ENCODE measurements around the gene INTS11.

Gene INTS11

DNA sequence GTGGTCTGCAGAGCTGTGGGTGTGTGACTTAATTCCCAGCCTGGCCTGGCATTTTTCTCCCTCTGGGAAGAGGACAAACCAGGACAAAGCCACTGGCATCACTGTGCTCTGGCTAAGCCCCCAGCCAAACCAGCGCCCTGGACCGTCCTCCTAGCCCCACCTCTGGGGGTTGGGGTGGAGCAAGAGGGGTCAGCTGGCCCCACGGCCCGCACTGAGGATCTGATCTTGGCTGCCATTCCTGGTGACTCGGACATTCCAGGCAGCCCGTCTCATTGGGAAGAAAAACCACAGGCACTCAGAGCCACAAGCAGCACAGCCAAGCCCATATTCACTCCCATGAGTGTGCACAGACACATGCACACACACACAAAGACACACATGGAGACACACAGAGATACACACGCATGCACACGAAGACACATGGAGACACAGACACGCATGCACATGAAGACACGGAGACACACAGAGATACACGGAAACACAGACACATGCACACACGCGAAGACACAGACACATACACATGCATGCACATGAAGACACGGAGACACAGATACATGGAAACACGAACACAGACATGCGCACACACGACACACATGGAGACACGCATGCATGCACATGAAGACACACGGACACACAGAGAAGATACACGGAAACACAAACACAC, 36.2 kb upstream of the INTS11 start:
- no peaks in the 10 kb centered on the region for H3K9me3 ChIP-seq (ENCODE audit: insufficient read depth, low read length, severe bottlenecking)
- no peaks in the 10 kb centered on the region for H4K20me1 ChIP-seq (ENCODE audit: insufficient read depth, low read length)
- no peak overlapping the region for H2AFZ ChIP-seq (ENCODE audit: low read depth, low read length)
- DNase-seq = no peak
- TF ChIP-seq, protein P1, sequence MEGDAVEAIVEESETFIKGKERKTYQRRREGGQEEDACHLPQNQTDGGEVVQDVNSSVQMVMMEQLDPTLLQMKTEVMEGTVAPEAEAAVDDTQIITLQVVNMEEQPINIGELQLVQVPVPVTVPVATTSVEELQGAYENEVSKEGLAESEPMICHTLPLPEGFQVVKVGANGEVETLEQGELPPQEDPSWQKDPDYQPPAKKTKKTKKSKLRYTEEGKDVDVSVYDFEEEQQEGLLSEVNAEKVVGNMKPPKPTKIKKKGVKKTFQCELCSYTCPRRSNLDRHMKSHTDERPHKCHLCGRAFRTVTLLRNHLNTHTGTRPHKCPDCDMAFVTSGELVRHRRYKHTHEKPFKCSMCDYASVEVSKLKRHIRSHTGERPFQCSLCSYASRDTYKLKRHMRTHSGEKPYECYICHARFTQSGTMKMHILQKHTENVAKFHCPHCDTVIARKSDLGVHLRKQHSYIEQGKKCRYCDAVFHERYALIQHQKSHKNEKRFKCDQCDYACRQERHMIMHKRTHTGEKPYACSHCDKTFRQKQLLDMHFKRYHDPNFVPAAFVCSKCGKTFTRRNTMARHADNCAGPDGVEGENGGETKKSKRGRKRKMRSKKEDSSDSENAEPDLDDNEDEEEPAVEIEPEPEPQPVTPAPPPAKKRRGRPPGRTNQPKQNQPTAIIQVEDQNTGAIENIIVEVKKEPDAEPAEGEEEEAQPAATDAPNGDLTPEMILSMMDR (IDR thresholded peaks at IDR 0.05; ENCODE audit: borderline replicate concordance, extremely low read depth, low read length, poor library complexity, severe bottlenecking) = no peak
- no peak for TF ChIP-seq EZH2 (IDR thresholded peaks at IDR 0.05; ENCODE audit: borderline replicate concordance, low read depth, low read length, severe bottlenecking)
- H3K4me3 ChIP-seq (ENCODE audit: low read depth in 1 of 2, low read length in 2 of 2) = no peak overlapping the region
- ATAC-seq (ENCODE audit: insufficient read depth, low read depth) = no peak
- H3K4me2 ChIP-seq (ENCODE audit: insufficient read depth, low read length) = no peak overlapping the region
- H3K9ac ChIP-seq (ENCODE audit: low read depth, low read length) = no peak overlapping the region
- no peaks in the 10 kb centered on the region for H3K79me2 ChIP-seq (ENCODE audit: insufficient read depth, low read length)
- H3K27ac ChIP-seq (ENCODE audit: low read length) = no peak overlapping the region
- H3K36me3 ChIP-seq (ENCODE audit: insufficient read depth, low read length) = no peaks in the 10 kb centered on the region
- H3K4me1 ChIP-seq (ENCODE audit: insufficient read depth, low read length) = no peaks in the 10 kb centered on the region
- H3K27me3 ChIP-seq (ENCODE audit: insufficient read depth, low read length, poor library complexity) = no peaks in the 10 kb centered on the region

DNA sequence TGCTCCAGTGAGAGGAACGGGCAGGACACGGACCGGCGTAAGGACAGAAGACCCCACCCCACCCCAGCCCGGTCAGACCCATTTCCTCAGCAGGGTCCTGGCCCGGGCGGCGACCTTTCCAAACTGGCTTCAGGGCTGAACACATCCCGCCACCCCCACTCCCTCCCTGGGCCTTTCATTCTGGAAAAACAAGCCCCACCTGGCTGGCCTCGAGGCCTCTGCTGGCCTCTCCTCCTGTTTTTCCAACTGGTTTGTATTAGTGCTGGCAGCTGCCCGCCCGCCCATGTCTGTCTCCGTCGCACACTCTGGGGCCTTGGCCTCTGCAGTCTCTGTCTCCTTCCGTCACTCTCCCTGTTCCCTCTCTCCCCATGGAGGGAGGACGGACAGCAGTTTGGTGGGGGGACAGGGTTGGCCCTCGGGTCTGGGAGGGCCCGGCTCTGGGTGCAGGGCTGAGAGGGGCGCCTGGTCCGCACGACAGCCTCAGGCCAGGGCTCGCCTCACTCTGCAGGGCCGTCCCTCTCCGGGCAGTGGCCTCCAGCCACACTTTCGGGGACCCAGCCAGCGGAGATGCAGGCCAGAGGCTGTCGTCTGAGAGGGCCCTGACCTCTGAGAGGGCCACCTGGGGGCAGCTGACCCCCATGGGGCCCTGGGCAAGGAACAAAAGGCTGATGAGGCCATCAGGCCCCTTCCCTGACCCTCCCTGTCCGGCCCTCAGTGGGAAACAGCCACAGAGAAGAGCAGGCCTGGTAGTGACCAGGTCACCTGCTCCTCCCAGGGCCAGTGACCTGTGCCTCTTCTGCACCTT, 35.4 kb upstream of the INTS11 start:
- DNase-seq (no peak), ATAC-seq (ENCODE audit: insufficient read depth, low read depth) (no peak)
- Histone ChIP-seq H3K36me3 (ENCODE audit: insufficient read depth, low read length) (no peaks in the 10 kb centered on the region), H3K27me3 (ENCODE audit: insufficient read depth, low read length, poor library complexity) (no peaks in the 10 kb centered on the region), H3K4me3 (ENCODE audit: low read depth in 1 of 2, low read length in 2 of 2) (no peak overlapping the region), H2AFZ (ENCODE audit: low read depth, low read length) (no peak overlapping the region), H4K20me1 (ENCODE audit: insufficient read depth, low read length) (no peaks in the 10 kb centered on the region), H3K79me2 (ENCODE audit: insufficient read depth, low read length) (no peaks in the 10 kb centered on the region), H3K9ac (ENCODE audit: low read depth, low read length) (no peak overlapping the region), H3K27ac (ENCODE audit: low read length) (no peak overlapping the region), H3K4me2 (ENCODE audit: insufficient read depth, low read length) (no peak overlapping the region), H3K4me1 (ENCODE audit: insufficient read depth, low read length) (no peaks in the 10 kb centered on the region), H3K9me3 (ENCODE audit: insufficient read depth, low read length, severe bottlenecking) (no peaks in the 10 kb centered on the region)
- TF ChIP-seq EZH2 (IDR thresholded peaks at IDR 0.05; ENCODE audit: borderline replicate concordance, low read depth, low read length, severe bottlenecking) = no peak
- TF ChIP-seq, protein P1 (IDR thresholded peaks at IDR 0.05; ENCODE audit: borderline replicate concordance, extremely low read depth, low read length, poor library complexity, severe bottlenecking) = no peak

DNA sequence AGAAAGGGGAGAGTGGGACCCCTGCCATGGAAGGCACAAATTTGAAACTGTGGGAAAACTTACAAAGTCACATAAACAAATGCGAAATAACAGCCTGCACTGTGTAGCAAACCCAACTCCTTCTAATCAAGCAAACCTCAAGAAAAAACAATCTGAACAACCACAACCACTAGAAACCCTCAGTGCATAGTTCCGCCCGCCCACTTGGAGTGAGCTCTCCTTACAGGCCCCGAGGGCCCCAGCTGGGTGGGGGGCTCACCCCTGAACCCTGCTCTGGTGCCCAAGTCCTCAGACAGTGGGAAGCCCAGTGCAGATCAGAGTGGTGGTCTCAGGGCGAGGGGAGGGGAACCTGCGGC, 34.8 kb upstream of the INTS11 start:
- no peak overlapping the region for H3K27ac ChIP-seq (ENCODE audit: low read length)
- no peak overlapping the region for H2AFZ ChIP-seq (ENCODE audit: low read depth, low read length)
- ATAC-seq (ENCODE audit: insufficient read depth, low read depth) (peak; percentile 47; the same call in 2 of the 3 replicates), DNase-seq (no peak)
- no peaks in the 10 kb centered on the region for H3K79me2 ChIP-seq (ENCODE audit: insufficient read depth, low read length)
- H3K4me3 ChIP-seq (ENCODE audit: low read depth in 1 of 2, low read length in 2 of 2) = no peak overlapping the region
- no peaks in the 10 kb centered on the region for H3K36me3 ChIP-seq (ENCODE audit: insufficient read depth, low read length)
- no peaks in the 10 kb centered on the region for H3K27me3 ChIP-seq (ENCODE audit: insufficient read depth, low read length, poor library complexity)
- no peaks in the 10 kb centered on the region for H3K4me1 ChIP-seq (ENCODE audit: insufficient read depth, low read length)
- TF ChIP-seq, protein P1 (IDR thresholded peaks at IDR 0.05; ENCODE audit: borderline replicate concordance, extremely low read depth, low read length, poor library complexity, severe bottlenecking) = no peak
- TF ChIP-seq EZH2 (IDR thresholded peaks at IDR 0.05; ENCODE audit: borderline replicate concordance, low read depth, low read length, severe bottlenecking) = no peak
- no peaks in the 10 kb centered on the region for H3K9me3 ChIP-seq (ENCODE audit: insufficient read depth, low read length, severe bottlenecking)
- H3K9ac ChIP-seq (ENCODE audit: low read depth, low read length) = no peak overlapping the region
- no peaks in the 10 kb centered on the region for H4K20me1 ChIP-seq (ENCODE audit: insufficient read depth, low read length)
- no peak overlapping the region for H3K4me2 ChIP-seq (ENCODE audit: insufficient read depth, low read length)
